Epithelial cell of esophagus (primary cell): ENCODE measurements around the gene RANGAP1.
"Not testable (repeated sequence)": the region's sequence is repeated elsewhere in the genome, so short reads cannot be mapped to it uniquely, and the experiment has no call there.

Source experiments
- DNase-seq: peaks from one replicate; pipeline ENCODE4 v3.0.0; 2010; ENCODE audit warnings: low read depth
- H3K4me3 ChIP-seq: 2 replicates; pipeline ENCODE4 v1.5.1; 2011; ENCODE audit warnings: mild to moderate bottlenecking, low read length, control low read depth
- CTCF ChIP-seq: IDR thresholded peaks from 2 replicates; pipeline ENCODE4 v1.5.1; 2011; ENCODE audit warnings: low read depth, mild to moderate bottlenecking, low read length, control low read depth, inconsistent platforms; ENCODE audit not compliant: insufficient read depth; ENCODE audit errors: missing control alignments

Gene RANGAP1

GRCh38 chr22:41260871-41261270 is 25.1 kb downstream of the RANGAP1 start:
- TF ChIP-seq CTCF: no peak

GRCh38 chr22:41259756-41260155 is 26.2 kb downstream of the RANGAP1 start:
- DNase-seq, H3K4me3 ChIP-seq: not testable (repeated sequence)

More at GRCh38 chr22:41260871-41261270, 25.1 kb downstream of the RANGAP1 start:
- no peak for DNase-seq
- no peak overlapping the region for H3K4me3 ChIP-seq

GRCh38 chr22:41257696-41258095 is 28.3 kb downstream of the RANGAP1 start:
- no peak for DNase-seq
- TF ChIP-seq CTCF: no peak
- H3K4me3 ChIP-seq: no peak overlapping the region

- DNase-seq: peak; percentile 93
- TF ChIP-seq CTCF: peak; percentile 52
- H3K4me3 ChIP-seq: no peak overlapping the region
Measured at GRCh38 chr22:41256254-41257253, 29.4 kb downstream of the RANGAP1 start.

GRCh38 chr22:41254230-41254629 is 31.8 kb downstream of the RANGAP1 start:
- no peak overlapping the region for H3K4me3 ChIP-seq
- TF ChIP-seq CTCF: no peak
- DNase-seq: no peak

GRCh38 chr22:41252365-41252764 is 33.6 kb downstream of the RANGAP1 start:
- no peak overlapping the region for H3K4me3 ChIP-seq
- no peak for TF ChIP-seq CTCF
- no peak for DNase-seq

- DNase-seq: no peak
- TF ChIP-seq CTCF: no peak
- H3K4me3 ChIP-seq: no peak overlapping the region
Measured at GRCh38 chr22:41250127-41250526, 35.9 kb downstream of the RANGAP1 start.
